ENCODE results near the gene RERG.
A peak's percentile ranks its signal among the peaks of the same experiment; 100 is the strongest.
"Not testable (repeated sequence)": the region's sequence is repeated elsewhere in the genome, so short reads cannot be mapped to it uniquely, and the experiment has no call there.

RERG gene

GRCh38 chr12:15130541-15130940 is 90.7 kb downstream of the RERG start:
- DNase-seq = no peak

GRCh38 chr12:15123401-15123800 is 97.8 kb downstream of the RERG start:
- no peak for DNase-seq

GRCh38 chr12:15122344-15122743 is 98.9 kb downstream of the RERG start:
- peak; percentile 36 for DNase-seq

- DNase-seq = no peak
These were observed 102.3 kb downstream of the RERG start for GRCh38 chr12:15118955-15119354.

GRCh38 chr12:15116983-15117382 is 104.2 kb downstream of the RERG start:
- DNase-seq = no peak

GRCh38 chr12:15116086-15116485 is 105.1 kb downstream of the RERG start:
- DNase-seq = no peak

- DNase-seq = no peak
These were observed 105.8 kb downstream of the RERG start for GRCh38 chr12:15115434-15115833.

GRCh38 chr12:15114501-15114900 is 106.7 kb downstream of the RERG start:
- DNase-seq = no peak

GRCh38 chr12:15092826-15093225 is 128.4 kb downstream of the RERG start:
- peak; percentile 8 for DNase-seq

GRCh38 chr12:15090441-15090840 is 130.8 kb downstream of the RERG start:
- no peak for DNase-seq

- no peak for DNase-seq
These were observed 133.1 kb downstream of the RERG start for GRCh38 chr12:15088105-15088504.

GRCh38 chr12:15077751-15078150 is 143.5 kb downstream of the RERG start:
- DNase-seq = not testable (repeated sequence)

GRCh38 chr12:15074351-15074750 is 146.9 kb downstream of the RERG start:
- DNase-seq = no peak

GRCh38 chr12:15059123-15059522 is 162.1 kb downstream of the RERG start:
- DNase-seq = no peak
